Measurements from ENCODE around the gene TBC1D24.
A peak's percentile ranks its signal among the peaks of the same experiment; 100 is the strongest.
"Not testable (repeated sequence)": the region's sequence is repeated elsewhere in the genome, so short reads cannot be mapped to it uniquely, and the experiment has no call there.

Gene TBC1D24

GRCh38 chr16:2532494-2533141 lies 57.7 kb downstream of the TBC1D24 start:
- DNase-seq (ENCODE audit: low spot score), result peak; percentile 70

- not testable (repeated sequence) for DNase-seq (ENCODE audit: low spot score)
Observed at GRCh38 chr16:2533142-2533755, 58.3 kb downstream of the TBC1D24 start.

- DNase-seq (ENCODE audit: low spot score), result no peak
Observed at GRCh38 chr16:2533912-2534311, 59.0 kb downstream of the TBC1D24 start.

- not testable (repeated sequence) for DNase-seq (ENCODE audit: low spot score)
Observed at GRCh38 chr16:2534335-2534734, 59.4 kb downstream of the TBC1D24 start.

GRCh38 chr16:2535625-2536013 lies 60.7 kb downstream of the TBC1D24 start:
- no peak for DNase-seq (ENCODE audit: low spot score)

GRCh38 chr16:2537451-2538379 lies 62.8 kb downstream of the TBC1D24 start, which contains the start of gene PDPK1:
Gene PDPK1, plus strand, starts transcription at chr16:2538021. Its CDS starts 92 bp downstream, at chr16:2538113.
- peak; percentile 97 for DNase-seq (ENCODE audit: low spot score)

GRCh38 chr16:2539192-2539844 lies 64.4 kb downstream of the TBC1D24 start:
- not testable (repeated sequence) for DNase-seq (ENCODE audit: low spot score)

- not testable (repeated sequence) for DNase-seq (ENCODE audit: low spot score)
Observed at GRCh38 chr16:2539845-2540458, 65.0 kb downstream of the TBC1D24 start.

- not testable (repeated sequence) for DNase-seq (ENCODE audit: low spot score)
Observed at GRCh38 chr16:2540912-2541311, 66.0 kb downstream of the TBC1D24 start.

GRCh38 chr16:2541409-2541808 lies 66.5 kb downstream of the TBC1D24 start:
- peak; percentile 41 for DNase-seq (ENCODE audit: low spot score)

GRCh38 chr16:2543771-2544170 lies 68.8 kb downstream of the TBC1D24 start:
- not testable (repeated sequence) for DNase-seq (ENCODE audit: low spot score)

GRCh38 chr16:2550283-2550878 lies 75.5 kb downstream of the TBC1D24 start:
- not testable (repeated sequence) for DNase-seq (ENCODE audit: low spot score)

- peak; percentile 52 for DNase-seq (ENCODE audit: low spot score)
Observed at GRCh38 chr16:2551420-2551889, 76.5 kb downstream of the TBC1D24 start.

- not testable (repeated sequence) for DNase-seq (ENCODE audit: low spot score)
Observed at GRCh38 chr16:2554709-2555425, 79.9 kb downstream of the TBC1D24 start.
